Measurements from ENCODE around the gene KCTD3.

KCTD3 gene

DNA sequence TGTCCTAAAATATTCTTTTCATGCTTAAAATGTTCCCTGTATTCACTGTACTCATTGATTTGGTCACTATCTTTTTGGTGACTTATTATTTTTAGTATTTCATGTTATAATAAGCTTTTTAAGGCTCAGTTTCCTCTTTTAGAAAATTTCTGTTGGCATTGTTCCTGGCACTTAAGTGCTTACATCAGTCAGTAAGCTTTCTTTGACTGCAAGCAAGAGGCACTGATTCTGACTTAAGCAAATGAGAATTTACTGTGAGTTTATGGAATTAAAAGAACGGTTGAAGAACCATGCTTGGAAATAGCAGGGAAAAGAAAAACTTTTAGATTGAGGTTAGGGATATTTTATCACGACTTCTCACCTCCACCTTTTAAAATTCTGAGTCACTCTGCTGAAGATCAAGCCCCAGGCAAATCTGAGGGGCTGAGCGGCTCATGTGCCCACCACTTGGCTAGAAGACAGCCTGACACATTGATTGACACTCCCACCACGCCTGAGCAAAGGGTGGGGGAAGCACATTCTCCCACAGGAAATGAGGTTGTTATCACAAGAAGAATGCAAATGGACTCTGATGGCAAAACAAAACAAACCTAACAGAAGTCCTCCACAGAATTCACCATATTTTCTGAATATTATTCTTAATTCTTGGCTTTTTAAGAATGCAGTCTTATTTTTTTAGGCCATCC is 102.8 kb downstream of the KCTD3 start:
- Histone ChIP-seq H3K79me2 (ENCODE audit: insufficient read depth, low read length) (no peaks in the 10 kb centered on the region), H2AFZ (ENCODE audit: low read length) (no peak overlapping the region), H3K36me3 (ENCODE audit: insufficient read depth, low read length) (no peaks in the 10 kb centered on the region), H3K9me2 (replicated peaks; ENCODE audit: low read depth, low read length) (no peaks in the 10 kb centered on the region), H3K4me2 (ENCODE audit: low read depth, low read length, poor library complexity, severe bottlenecking) (no peak overlapping the region), H3K4me3 (ENCODE audit: low read length, poor library complexity, severe bottlenecking) (no peak overlapping the region), H3K27me3 (ENCODE audit: insufficient read depth, low read length, poor library complexity, severe bottlenecking) (no peaks in the 10 kb centered on the region), H3F3A (ENCODE audit: low read depth) (no peaks in the 10 kb centered on the region), H3K9ac (ENCODE audit: low read depth, low read length, poor library complexity, severe bottlenecking) (no peak overlapping the region), H3K9me3 (ENCODE audit: insufficient read depth, low read depth, low read length) (no peaks in the 10 kb centered on the region), H4K20me1 (ENCODE audit: insufficient read depth, low read length, poor library complexity, severe bottlenecking) (no peaks in the 10 kb centered on the region), H3K4me1 (ENCODE audit: insufficient read depth, low read length, poor library complexity, severe bottlenecking) (no peaks in the 10 kb centered on the region)
- TF ChIP-seq, protein P1, sequence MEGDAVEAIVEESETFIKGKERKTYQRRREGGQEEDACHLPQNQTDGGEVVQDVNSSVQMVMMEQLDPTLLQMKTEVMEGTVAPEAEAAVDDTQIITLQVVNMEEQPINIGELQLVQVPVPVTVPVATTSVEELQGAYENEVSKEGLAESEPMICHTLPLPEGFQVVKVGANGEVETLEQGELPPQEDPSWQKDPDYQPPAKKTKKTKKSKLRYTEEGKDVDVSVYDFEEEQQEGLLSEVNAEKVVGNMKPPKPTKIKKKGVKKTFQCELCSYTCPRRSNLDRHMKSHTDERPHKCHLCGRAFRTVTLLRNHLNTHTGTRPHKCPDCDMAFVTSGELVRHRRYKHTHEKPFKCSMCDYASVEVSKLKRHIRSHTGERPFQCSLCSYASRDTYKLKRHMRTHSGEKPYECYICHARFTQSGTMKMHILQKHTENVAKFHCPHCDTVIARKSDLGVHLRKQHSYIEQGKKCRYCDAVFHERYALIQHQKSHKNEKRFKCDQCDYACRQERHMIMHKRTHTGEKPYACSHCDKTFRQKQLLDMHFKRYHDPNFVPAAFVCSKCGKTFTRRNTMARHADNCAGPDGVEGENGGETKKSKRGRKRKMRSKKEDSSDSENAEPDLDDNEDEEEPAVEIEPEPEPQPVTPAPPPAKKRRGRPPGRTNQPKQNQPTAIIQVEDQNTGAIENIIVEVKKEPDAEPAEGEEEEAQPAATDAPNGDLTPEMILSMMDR (conservative IDR thresholded peaks at IDR 0.05; ENCODE audit: low read length), result no peak
- TF ChIP-seq EZH2phosphoT487 (IDR thresholded peaks at IDR 0.05; ENCODE audit: borderline replicate concordance), result no peak

Measured in Loucy (cell line).